ENCODE data around the gene SNX19.

The SNX19 gene

GRCh38 chr11:130890039-130890745, 26.1 kb downstream of the SNX19 start:
- H3K4me1 Mint-ChIP-seq = peaks cover 6% of the 10 kb centered on the region
- H3K4me3 Mint-ChIP-seq = no peak overlapping the region
- no peaks in the 10 kb centered on the region for H3K9me3 Mint-ChIP-seq
- H3K36me3 Mint-ChIP-seq = peaks cover 38% of the 10 kb centered on the region
- H3K27ac Mint-ChIP-seq = no peak overlapping the region
- no peak for ATAC-seq
- no peaks in the 10 kb centered on the region for H3K27me3 Mint-ChIP-seq

DNA sequence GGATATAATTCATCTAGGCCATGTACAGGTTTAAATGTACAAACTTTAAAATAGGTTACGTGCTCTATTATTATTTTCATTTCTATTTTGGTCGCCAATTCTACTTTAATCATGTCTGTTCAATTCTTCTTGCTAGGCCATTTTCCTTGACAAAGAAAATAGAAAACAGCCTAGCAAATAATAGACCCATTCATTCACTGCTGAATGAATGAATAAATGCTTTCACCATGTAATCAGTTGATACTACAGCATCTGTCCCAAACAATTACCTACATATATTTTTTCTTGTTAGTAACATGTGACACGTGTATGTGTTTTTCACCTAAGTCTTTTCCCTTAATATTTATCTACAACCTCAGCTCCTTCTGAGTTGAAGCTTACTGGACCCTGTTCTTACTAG, 27.5 kb downstream of the SNX19 start:
- H3K9me3 Mint-ChIP-seq = no peaks in the 10 kb centered on the region
- H3K4me1 Mint-ChIP-seq = no peaks in the 10 kb centered on the region
- no peak for ATAC-seq
- H3K27me3 Mint-ChIP-seq = no peaks in the 10 kb centered on the region
- peaks cover 42% of the 10 kb centered on the region for H3K36me3 Mint-ChIP-seq
- H3K27ac Mint-ChIP-seq = no peak overlapping the region
- H3K4me3 Mint-ChIP-seq = no peak overlapping the region

DNA sequence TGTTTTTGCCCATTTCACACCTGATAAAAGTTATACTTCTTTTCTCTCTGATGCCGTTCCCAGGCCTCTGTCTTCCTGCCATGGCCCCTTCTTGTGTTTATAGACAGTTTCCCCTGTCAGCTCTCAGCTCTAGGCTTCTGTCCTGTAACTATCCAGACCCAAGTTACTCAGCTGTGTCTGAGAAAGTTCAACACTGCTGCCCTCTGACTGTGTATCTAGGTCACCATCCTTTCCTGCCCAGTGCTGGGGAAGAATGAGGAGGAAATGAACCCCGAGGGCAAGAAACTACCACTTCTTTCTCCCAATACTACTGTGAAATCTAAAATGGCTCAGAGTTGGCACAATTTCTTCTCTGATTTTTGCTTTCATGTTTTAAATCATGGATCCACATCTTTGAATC, 29.6 kb downstream of the SNX19 start:
- no peak overlapping the region for H3K4me3 Mint-ChIP-seq
- H3K9me3 Mint-ChIP-seq = no peaks in the 10 kb centered on the region
- H3K27me3 Mint-ChIP-seq = no peaks in the 10 kb centered on the region
- no peak for ATAC-seq
- no peak overlapping the region for H3K27ac Mint-ChIP-seq
- H3K4me1 Mint-ChIP-seq = peaks cover 9% of the 10 kb centered on the region
- peaks cover 51% of the 10 kb centered on the region for H3K36me3 Mint-ChIP-seq

DNA sequence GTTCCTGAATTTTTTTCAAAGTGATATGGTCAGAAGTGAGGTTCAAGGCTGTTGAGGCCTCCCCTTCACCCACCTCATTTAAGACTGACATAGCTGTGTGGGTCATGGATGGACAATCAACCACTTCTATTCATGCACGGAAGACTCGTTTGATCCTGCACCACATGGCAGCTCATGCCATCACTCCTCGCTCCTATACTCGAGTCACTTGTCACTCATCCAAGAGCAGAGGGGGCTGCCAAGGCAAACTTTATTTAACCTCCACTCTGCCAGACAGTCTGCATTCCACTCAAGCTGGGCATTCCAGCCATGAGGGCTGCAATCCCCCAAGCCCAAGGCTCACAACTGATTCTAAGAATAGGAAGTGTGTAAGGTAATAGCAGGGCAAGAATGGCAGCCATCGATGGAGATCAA, 34.1 kb downstream of the SNX19 start:
- peaks cover 74% of the 10 kb centered on the region for H3K36me3 Mint-ChIP-seq
- no peak overlapping the region for H3K4me3 Mint-ChIP-seq
- H3K27ac Mint-ChIP-seq = peak overlapping the region; percentile 84
- peak; percentile 53 for ATAC-seq
- H3K27me3 Mint-ChIP-seq = no peaks in the 10 kb centered on the region
- peaks cover 13% of the 10 kb centered on the region for H3K4me1 Mint-ChIP-seq
- no peaks in the 10 kb centered on the region for H3K9me3 Mint-ChIP-seq

DNA sequence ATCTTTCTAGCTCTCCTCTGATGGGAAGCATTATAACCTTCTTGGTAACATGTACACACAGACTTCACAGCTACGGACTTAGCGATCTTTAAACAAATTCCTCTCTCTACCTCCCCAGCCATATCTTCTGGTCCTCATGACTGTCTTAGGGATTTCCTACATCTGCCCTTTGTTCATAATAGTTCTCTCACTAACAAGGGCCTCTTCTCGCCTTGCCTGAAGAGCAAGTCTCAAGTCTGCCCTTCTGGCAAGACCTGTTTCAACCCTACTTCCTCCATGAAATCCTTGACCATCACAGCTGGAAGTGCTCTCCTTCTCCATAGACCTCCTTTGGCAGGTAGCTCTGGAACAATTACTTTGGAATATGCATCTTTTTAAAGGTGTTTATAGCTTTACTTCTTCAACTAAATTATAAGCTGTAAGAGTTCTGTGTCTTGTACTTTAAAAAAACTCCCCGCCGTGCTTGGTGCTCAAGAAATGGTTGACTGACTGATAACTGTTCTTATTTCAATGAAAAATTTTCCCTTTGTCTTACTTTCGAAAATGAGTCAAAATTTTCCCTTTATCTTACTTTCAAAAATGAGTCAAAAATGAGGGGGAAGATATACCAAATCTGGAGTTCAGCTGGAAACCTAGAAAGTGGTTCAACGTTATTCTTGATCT, 34.7 kb downstream of the SNX19 start:
- ATAC-seq = peak; percentile 41
- Mint-ChIP-seq H3K27me3 (no peaks in the 10 kb centered on the region), H3K4me1 (peaks cover 13% of the 10 kb centered on the region), H3K36me3 (peaks cover 73% of the 10 kb centered on the region), H3K27ac (peak overlapping the region; percentile 84), H3K9me3 (no peaks in the 10 kb centered on the region), H3K4me3 (no peak overlapping the region)

- no peak overlapping the region for H3K4me3 Mint-ChIP-seq
- peaks cover 13% of the 10 kb centered on the region for H3K4me1 Mint-ChIP-seq
- peaks cover 67% of the 10 kb centered on the region for H3K36me3 Mint-ChIP-seq
- no peaks in the 10 kb centered on the region for H3K27me3 Mint-ChIP-seq
- ATAC-seq = no peak
- H3K27ac Mint-ChIP-seq = no peak overlapping the region
- H3K9me3 Mint-ChIP-seq = no peaks in the 10 kb centered on the region
These were observed 36.4 kb downstream of the SNX19 start for GRCh38 chr11:130879836-130880235.

DNA sequence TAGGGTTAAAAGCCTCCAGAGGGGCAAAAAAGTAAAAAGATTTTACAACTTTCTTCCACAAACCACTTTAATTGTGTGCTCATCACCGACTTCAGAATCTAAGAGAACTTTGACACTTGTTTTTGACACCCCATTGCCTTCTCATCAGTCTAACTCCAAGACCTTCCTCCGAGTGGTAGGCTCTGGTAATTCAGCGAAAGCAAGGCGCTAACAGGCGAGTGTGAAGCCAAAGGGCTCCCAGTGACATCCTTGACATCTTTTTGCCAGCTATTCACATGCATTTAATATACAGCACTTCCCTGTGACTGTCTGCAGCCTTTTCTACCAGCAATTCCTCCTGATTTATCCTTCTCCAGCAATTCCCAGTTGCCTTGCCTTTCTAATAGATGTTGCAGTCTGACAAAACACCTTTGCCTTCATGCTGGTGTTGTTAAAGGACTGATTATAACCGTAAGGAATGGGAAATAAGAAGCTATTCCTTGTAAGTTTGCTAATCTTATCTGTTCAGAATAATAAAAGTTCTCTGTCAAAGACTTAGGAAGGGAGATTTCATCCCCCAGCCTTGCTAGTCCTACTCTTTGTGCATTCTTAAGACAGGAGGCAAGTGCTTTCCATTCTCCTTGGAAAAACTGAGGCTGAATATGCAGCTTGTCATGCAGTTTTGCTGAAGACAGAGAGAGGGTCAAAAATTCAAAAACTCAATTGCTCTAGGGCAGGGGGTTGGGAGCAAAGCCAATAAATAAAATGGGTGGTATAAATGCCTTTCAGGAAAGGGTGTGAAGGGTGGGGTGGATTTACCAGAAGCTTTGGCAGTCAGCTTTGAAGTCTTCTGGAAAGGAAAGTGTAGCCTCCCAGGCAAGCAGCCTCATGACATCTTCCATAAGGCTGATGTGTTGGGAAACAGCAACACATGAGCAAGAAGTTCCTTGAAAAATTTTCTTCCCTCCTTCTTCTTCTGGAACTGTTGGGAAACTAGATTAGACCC, 39.1 kb downstream of the SNX19 start:
- no peak overlapping the region for H3K4me3 Mint-ChIP-seq
- H3K9me3 Mint-ChIP-seq = no peaks in the 10 kb centered on the region
- peaks cover 66% of the 10 kb centered on the region for H3K36me3 Mint-ChIP-seq
- no peaks in the 10 kb centered on the region for H3K27me3 Mint-ChIP-seq
- H3K4me1 Mint-ChIP-seq = peaks cover 10% of the 10 kb centered on the region
- no peak for ATAC-seq
- H3K27ac Mint-ChIP-seq = no peak overlapping the region

DNA sequence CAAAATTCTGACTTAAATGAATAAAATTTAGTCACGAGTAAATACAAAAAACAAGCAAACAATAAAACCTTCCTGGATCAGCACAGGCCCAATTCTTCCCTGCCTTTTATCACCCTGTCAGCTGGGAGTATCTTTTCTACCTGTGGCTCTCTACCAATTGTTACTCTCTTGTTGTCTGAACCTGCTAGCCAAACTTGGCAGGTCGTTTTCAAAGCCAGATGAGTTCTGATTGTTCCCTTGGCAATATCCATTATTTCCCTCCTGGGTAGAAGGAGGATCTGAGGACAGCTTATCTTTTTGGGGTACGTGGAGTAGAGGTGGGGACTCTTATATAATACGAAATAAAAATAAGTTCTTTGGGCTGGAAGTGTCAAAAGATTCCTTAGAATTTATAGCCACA, 40.2 kb downstream of the SNX19 start:
- H3K27me3 Mint-ChIP-seq = no peaks in the 10 kb centered on the region
- H3K4me3 Mint-ChIP-seq = no peak overlapping the region
- no peaks in the 10 kb centered on the region for H3K4me1 Mint-ChIP-seq
- H3K36me3 Mint-ChIP-seq = peaks cover 63% of the 10 kb centered on the region
- H3K9me3 Mint-ChIP-seq = no peaks in the 10 kb centered on the region
- no peak overlapping the region for H3K27ac Mint-ChIP-seq
- no peak for ATAC-seq

DNA sequence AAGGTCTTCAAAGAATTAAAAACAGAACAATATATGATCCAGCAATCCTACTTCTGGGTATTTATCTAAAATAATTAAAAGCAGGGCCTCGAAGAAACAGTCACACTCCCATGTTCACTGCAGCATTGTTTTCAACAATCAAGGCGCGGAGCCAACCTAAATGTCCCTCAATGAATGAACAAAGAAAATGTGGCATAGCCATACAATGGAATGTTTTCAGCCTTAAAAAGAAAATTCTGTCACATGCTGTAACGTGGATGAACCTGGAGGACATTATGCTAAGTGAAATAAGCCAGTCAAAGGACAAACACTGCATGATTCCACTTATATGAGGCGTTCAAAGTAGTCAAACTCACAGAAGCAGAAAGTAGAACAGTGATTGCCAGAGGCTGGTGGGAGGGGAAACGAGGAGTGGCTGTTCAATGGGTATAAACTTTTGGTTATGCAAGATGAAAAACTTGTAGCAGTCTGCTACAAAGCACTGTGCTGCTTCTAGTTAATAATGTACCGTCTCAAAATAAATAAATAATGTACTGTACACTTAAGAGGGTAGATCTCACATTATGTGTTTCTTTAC, 41.2 kb downstream of the SNX19 start:
- no peaks in the 10 kb centered on the region for H3K9me3 Mint-ChIP-seq
- no peaks in the 10 kb centered on the region for H3K27me3 Mint-ChIP-seq
- no peak overlapping the region for H3K27ac Mint-ChIP-seq
- H3K4me3 Mint-ChIP-seq = no peak overlapping the region
- H3K36me3 Mint-ChIP-seq = peaks cover 67% of the 10 kb centered on the region
- no peaks in the 10 kb centered on the region for H3K4me1 Mint-ChIP-seq
- ATAC-seq = no peak

- ATAC-seq = no peak
- Mint-ChIP-seq H3K27me3 (no peaks in the 10 kb centered on the region), H3K27ac (no peak overlapping the region), H3K9me3 (no peaks in the 10 kb centered on the region), H3K4me3 (no peak overlapping the region), H3K4me1 (no peaks in the 10 kb centered on the region), H3K36me3 (peaks cover 67% of the 10 kb centered on the region)
These were observed 41.9 kb downstream of the SNX19 start for GRCh38 chr11:130874396-130874795.

DNA sequence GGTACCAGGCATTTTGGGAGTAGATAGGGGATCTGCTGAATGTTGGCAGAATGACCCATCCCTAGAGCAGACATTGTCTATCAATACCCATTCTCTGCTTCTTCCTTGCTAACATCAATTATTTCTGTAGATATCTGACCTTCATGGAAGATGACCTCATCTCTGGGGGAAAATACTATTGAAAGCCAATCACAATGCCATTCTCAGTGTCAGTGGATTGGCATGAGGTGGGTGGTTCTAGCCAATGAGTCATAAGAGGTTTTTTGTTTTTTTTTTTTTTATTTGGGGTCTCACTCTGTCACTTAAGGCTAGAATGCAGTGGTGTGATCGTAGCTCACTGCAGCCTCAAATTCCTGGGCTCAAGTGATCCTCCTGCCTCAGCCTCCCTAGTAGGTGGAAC, 42.5 kb downstream of the SNX19 start:
- ATAC-seq = no peak
- no peak overlapping the region for H3K27ac Mint-ChIP-seq
- no peaks in the 10 kb centered on the region for H3K4me1 Mint-ChIP-seq
- no peak overlapping the region for H3K4me3 Mint-ChIP-seq
- no peaks in the 10 kb centered on the region for H3K9me3 Mint-ChIP-seq
- no peaks in the 10 kb centered on the region for H3K27me3 Mint-ChIP-seq
- peaks cover 61% of the 10 kb centered on the region for H3K36me3 Mint-ChIP-seq

GRCh38 chr11:130872981-130873380, 43.3 kb downstream of the SNX19 start:
- Mint-ChIP-seq H3K27me3 (no peaks in the 10 kb centered on the region), H3K9me3 (no peaks in the 10 kb centered on the region), H3K36me3 (peaks cover 53% of the 10 kb centered on the region), H3K27ac (no peak overlapping the region), H3K4me3 (no peak overlapping the region), H3K4me1 (no peaks in the 10 kb centered on the region)
- no peak for ATAC-seq

GRCh38 chr11:130872513-130872912, 43.8 kb downstream of the SNX19 start:
- H3K27ac Mint-ChIP-seq = no peak overlapping the region

GRCh38 chr11:130872102-130872501, 44.2 kb downstream of the SNX19 start:
- Mint-ChIP-seq H3K4me1 (no peaks in the 10 kb centered on the region), H3K9me3 (no peaks in the 10 kb centered on the region), H3K36me3 (peaks cover 44% of the 10 kb centered on the region), H3K27ac (no peak overlapping the region), H3K4me3 (no peak overlapping the region), H3K27me3 (no peaks in the 10 kb centered on the region)
- no peak for ATAC-seq

More at GRCh38 chr11:130872513-130872912, 43.8 kb downstream of the SNX19 start:
- peaks cover 49% of the 10 kb centered on the region for H3K36me3 Mint-ChIP-seq
- no peak overlapping the region for H3K4me3 Mint-ChIP-seq
- H3K4me1 Mint-ChIP-seq = no peaks in the 10 kb centered on the region
- no peaks in the 10 kb centered on the region for H3K27me3 Mint-ChIP-seq
- no peaks in the 10 kb centered on the region for H3K9me3 Mint-ChIP-seq
- no peak for ATAC-seq

DNA sequence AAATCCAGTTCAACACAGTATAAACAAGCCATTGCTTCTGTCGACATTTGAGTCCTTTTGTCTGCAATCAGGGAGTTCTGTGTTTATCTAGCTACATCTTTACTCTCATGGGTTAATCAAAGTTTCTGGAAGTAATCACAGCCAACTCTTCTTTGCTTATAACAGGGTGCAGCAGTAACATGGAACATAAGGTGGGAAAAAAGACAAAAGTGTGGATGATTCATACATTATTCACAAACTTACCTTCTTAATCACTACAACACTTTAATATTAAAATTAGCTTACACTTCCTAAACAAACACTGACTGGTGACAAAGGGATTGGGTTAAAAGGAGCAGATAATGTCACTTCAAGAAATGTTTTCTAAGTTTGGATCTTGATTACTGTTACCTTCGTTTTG, 44.7 kb downstream of the SNX19 start:
- Mint-ChIP-seq H3K9me3 (no peaks in the 10 kb centered on the region), H3K4me1 (no peaks in the 10 kb centered on the region), H3K27me3 (no peaks in the 10 kb centered on the region), H3K27ac (no peak overlapping the region), H3K36me3 (peaks cover 41% of the 10 kb centered on the region), H3K4me3 (no peak overlapping the region)
- no peak for ATAC-seq

Measured in stimulated activated memory B cell treated with anti-CD40 and anti-IgM and Interleukin-4, amounts not matched to agents 10 μg/mL and 1 μg/mL and 100 μg/mL, for 72 hours (primary cell).